ENCODE measurements around the gene ZNF304. TPM values are rescaled to one million over a fixed set of nuclear protein-coding genes. Genes with fewer than 3 reads are reported as not detected.

ZNF304 gene
- total and polyA plus RNA-seq, 2 of the 13 experiments (the other 11 are each of a cell fraction or from before 2014, with no cell fraction given): 3.4 to 8.0 TPM

- Histone ChIP-seq H3K36me3 (replicated peaks in 1 of 2; ENCODE audit: control insufficient read depth in 1 of 2, insufficient read depth in 2 of 2, low read length in 2 of 2) (peaks cover 6 to 14% of the 10 kb centered on the region in 2 experiments; a peak in 4 of 5 replicates), H3K4me3 (replicated peaks in 1 of 3; ENCODE audit: insufficient read depth in 1 of 3, low read depth in 2 of 3, low read length in 3 of 3) (peak overlapping the region; percentile 84 to 91 (median 88)), H3K27ac (ENCODE audit: extremely low read length, insufficient read depth, low read length) (peak overlapping the region; percentile 64), H4K20me1 (ENCODE audit: insufficient read depth, low read length) (no peaks in the 10 kb centered on the region), H3K4me1 (ENCODE audit: insufficient read depth, low read length) (peaks cover 25% of the 10 kb centered on the region), H3K27me3 (ENCODE audit: control insufficient read depth in 1 of 2, insufficient read depth in 2 of 2, low read length in 2 of 2) (0 out of 5 replicates have a peak, but pooled peaks cover 0 to 4% of the 10 kb centered on the region in 2 experiments), H3K9ac (ENCODE audit: insufficient read depth, low read depth, low read length) (peak overlapping the region; percentile 93), H3K79me2 (ENCODE audit: insufficient read depth, low read length) (peaks cover 28% of the 10 kb centered on the region), H2AFZ (ENCODE audit: low read length) (no peak overlapping the region), H3K9me3 (ENCODE audit: low read length) (no peaks in the 10 kb centered on the region), H3K4me2 (ENCODE audit: low read depth, low read length) (peak overlapping the region; percentile 79)
- in situ Hi-C loops (cut with HindIII; ENCODE audit: extremely low pct_ligation_motif_present, low pct_unique_long_range_greater_than_20kb): no loop called here
- TSS peak; percentile 100 for BruUV-seq (replicated peaks)
- peak; percentile 19 for ATAC-seq
- DNase-seq (ENCODE audit: low spot score): no peak
- intact Hi-C loops (cut with micrococcal nuclease; ENCODE audit: unreplicated experiment): loop anchor here (5.0 kb wide), 1 partner anchor 42 kb away; the partner anchor contains the start of genes TRAPPC2B and ZNF547
- 0% methylated on average over 1 of the region's 1 CpG for WGBS (ENCODE audit: low lambda C conversion rate)
- no peak for FAIRE-seq
- CTCF ChIA-PET (ENCODE audit: low intra/inter-chr PET ratio, low total read pairs): no interaction called here
- TF ChIP-seq NFIC (IDR thresholded peaks at IDR 0.05; ENCODE audit: low read length): no peak
- peak; percentile 70; the same call in 1 of the 2 replicates for TF ChIP-seq MAFF (IDR thresholded peaks at IDR 0.05; ENCODE audit: low read depth, low read length)
- TF ChIP-seq ZNF224 (CRISPR knock-in tag; IDR thresholded peaks at IDR 0.05): 0 out of 2 replicates have a peak, but pooled peaks have one; percentile 26
- TF ChIP-seq TRIM24 (CRISPR knock-in tag; IDR thresholded peaks at IDR 0.05): no peak
- TF ChIP-seq MAFK (conservative IDR thresholded peaks at IDR 0.05 in 1 of 2, IDR thresholded peaks at IDR 0.05 in 1 of 2; ENCODE audit: low read length in 2 of 2): peak; percentile 73 to 88
- 0 out of 2 replicates have a peak, but pooled peaks have one; percentile 11 for TF ChIP-seq TGIF2 (CRISPR knock-in tag; IDR thresholded peaks at IDR 0.05)
- TF ChIP-seq SMAD9 (CRISPR knock-in tag; IDR thresholded peaks at IDR 0.05): no peak
- TF ChIP-seq AKNA (CRISPR knock-in tag; IDR thresholded peaks at IDR 0.05; ENCODE audit: borderline replicate concordance): no peak
- no peak for TF ChIP-seq ZNF292 (CRISPR knock-in tag; IDR thresholded peaks at IDR 0.05; ENCODE audit: borderline replicate concordance, low read depth)
- TF ChIP-seq MYC (CRISPR knock-in tag; IDR thresholded peaks at IDR 0.05; ENCODE audit: borderline replicate concordance): no peak
- no peak for TF ChIP-seq ZKSCAN1 (IDR thresholded peaks at IDR 0.05; ENCODE audit: low read length)
- no peak for TF ChIP-seq PBX3 (CRISPR knock-in tag; IDR thresholded peaks at IDR 0.05; ENCODE audit: borderline replicate concordance)
- no peak for TF ChIP-seq RFX3 (CRISPR knock-in tag; IDR thresholded peaks at IDR 0.05)
- no peak for TF ChIP-seq MIER2 (CRISPR knock-in tag; IDR thresholded peaks at IDR 0.05)
- 0 out of 2 replicates have a peak, but pooled peaks have one; percentile 58 for TF ChIP-seq REPIN1 (CRISPR knock-in tag; IDR thresholded peaks at IDR 0.05; ENCODE audit: borderline replicate concordance, low read depth)
- POLR2A ChIA-PET: interaction anchor here (0.7 to 1.0 kb wide), 2 partner anchors 17 to 44 kb away, joined by 3 read pairs; partner anchors contain the start of genes TRAPPC2B and ZNF547
Observed at GRCh38 chr19:57319869-57320179, 31.2 kb upstream of the ZNF304 start.

All from HepG2 (cell line).